ENCODE measurements around the gene SPATA32.

SPATA32 gene

DNA sequence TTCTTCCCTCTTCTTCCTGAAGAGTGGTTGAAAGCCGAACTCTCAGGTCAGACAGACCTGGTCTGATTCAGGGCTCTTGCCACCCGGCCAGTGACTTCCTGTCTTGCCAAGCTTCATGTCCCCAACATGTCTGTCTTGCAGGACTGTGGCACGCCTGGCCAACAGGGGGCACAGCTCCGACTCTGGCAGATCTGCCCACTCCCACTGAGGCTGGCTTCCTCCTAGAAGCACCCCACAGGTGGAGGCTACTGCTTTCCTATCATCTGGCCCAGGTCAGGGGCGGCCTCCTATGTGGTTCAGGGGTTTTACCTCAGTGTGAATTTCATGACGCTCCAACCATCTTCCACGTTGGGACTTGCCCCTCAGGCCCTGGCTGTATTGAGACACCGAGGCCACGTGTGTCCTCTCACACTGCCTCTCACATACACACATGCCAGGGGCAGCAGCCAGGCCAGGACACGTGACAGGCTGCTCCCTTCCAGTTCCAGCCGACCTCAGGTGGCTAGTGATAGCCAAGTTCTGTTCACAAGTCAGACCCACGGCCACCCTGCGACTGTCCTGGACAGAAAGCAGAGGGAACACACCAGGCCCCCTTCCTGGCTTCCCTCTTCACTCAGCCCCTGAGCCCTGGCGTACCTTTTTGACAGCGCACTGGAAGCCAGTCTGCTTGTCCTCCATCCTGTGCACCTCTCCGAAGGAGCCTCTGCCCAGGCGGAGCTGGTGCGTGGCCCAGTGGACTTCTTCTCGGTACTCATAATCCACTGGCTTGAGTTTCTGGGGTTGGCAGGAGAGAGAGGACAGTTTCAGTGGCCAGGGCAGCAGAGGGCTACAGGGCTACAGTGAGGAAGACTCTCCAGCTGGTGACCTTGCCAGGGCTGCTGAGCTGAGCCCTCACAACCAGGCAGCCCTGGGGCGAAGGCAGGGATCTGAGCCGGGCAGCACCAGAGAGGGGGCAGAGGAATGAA is 22.6 kb upstream of the SPATA32 start:
- no peak for TF ChIP-seq Cebpa-rat (IDR thresholded peaks at IDR 0.05)
- Histone ChIP-seq H3K4me2 (peak overlapping the region in 3 of 11 experiments; percentile 4 to 52 (median 5); a peak in 3 of 22 replicates), H4K20me1 (peaks cover 0 to 67% (median 32%) of the 10 kb centered on the region in 11 experiments; a peak in 20 of 22 replicates), H3K27ac (peak overlapping the region in 5 of 11 experiments; percentile 3 to 41 (median 19); a peak in 6 of 22 replicates), H3K4me3 (no peak overlapping the region), H3K27me3 (no peaks in the 10 kb centered on the region), H3K36me3 (peaks cover 78 to 100% (median 90%) of the 10 kb centered on the region in 11 experiments), H3K4me1 (peaks cover 27 to 56% (median 53%) of the 10 kb centered on the region in 10 experiments), H3K9ac (peak overlapping the region in 1 of 11 experiments; percentile 5; a peak in 1 of 22 replicates), H3K9me3 (replicated peaks in 1 of 11) (no peaks in the 10 kb centered on the region)

DNA sequence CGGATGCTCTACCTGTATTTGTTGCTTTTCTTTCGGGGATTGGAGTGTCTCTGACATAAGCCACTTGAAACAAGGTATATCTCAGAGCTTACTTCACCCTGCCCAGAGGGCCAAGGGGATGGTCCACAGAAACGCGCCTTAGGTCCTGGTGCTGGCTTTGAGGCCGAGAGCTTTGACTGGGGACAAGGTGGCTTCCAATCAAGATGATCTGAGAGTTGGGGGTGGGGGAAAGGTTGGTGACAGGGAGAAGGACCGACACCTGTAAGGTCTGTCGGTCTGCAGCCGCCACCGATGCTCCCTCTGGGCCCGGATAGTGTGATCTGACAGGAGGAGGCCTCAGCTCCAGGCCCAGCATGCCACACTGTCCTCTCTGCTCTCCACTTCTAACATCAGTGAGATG is 21.8 kb upstream of the SPATA32 start:
- H3K9ac ChIP-seq: peak overlapping the region in 4 of 11 experiments; percentile 5 to 33 (median 6); a peak in 3 of 22 replicates
- H3K27me3 ChIP-seq: no peaks in the 10 kb centered on the region
- TF ChIP-seq Cebpa-rat (IDR thresholded peaks at IDR 0.05): no peak
- peak overlapping the region in 5 of 11 experiments; percentile 5 to 52 (median 39); a peak in 6 of 22 replicates for H3K4me2 ChIP-seq
- H3K36me3 ChIP-seq: peaks cover 78 to 95% (median 83%) of the 10 kb centered on the region in 11 experiments
- H3K4me1 ChIP-seq: peaks cover 25 to 56% (median 53%) of the 10 kb centered on the region in 10 experiments
- H3K4me3 ChIP-seq: no peak overlapping the region
- H3K9me3 ChIP-seq (replicated peaks in 1 of 11): no peaks in the 10 kb centered on the region
- H3K27ac ChIP-seq: peak overlapping the region in 5 of 11 experiments; percentile 3 to 41 (median 19); a peak in 7 of 22 replicates
- peaks cover 0 to 63% (median 27%) of the 10 kb centered on the region in 11 experiments; a peak in 20 of 22 replicates for H4K20me1 ChIP-seq

- TF ChIP-seq Cebpa-rat (IDR thresholded peaks at IDR 0.05): no peak
- Histone ChIP-seq H3K9me3 (replicated peaks in 1 of 11) (no peaks in the 10 kb centered on the region), H3K4me2 (peak overlapping the region in 8 of 11 experiments; percentile 19 to 52 (median 32); a peak in 12 of 22 replicates), H3K4me3 (no peak overlapping the region), H3K9ac (peak overlapping the region in 6 of 11 experiments; percentile 4 to 33 (median 6); a peak in 7 of 22 replicates), H3K27me3 (no peaks in the 10 kb centered on the region), H4K20me1 (peaks cover 0 to 64% (median 27%) of the 10 kb centered on the region in 11 experiments; a peak in 19 of 22 replicates), H3K27ac (peak overlapping the region in 3 of 11 experiments; percentile 3 to 41 (median 26); a peak in 5 of 22 replicates), H3K36me3 (peaks cover 75 to 87% (median 80%) of the 10 kb centered on the region in 11 experiments), H3K4me1 (peaks cover 25 to 56% (median 53%) of the 10 kb centered on the region in 10 experiments)
Measured at GRCh38 chr17:45282683-45283644, 21.1 kb upstream of the SPATA32 start.

- H3K36me3 ChIP-seq: peaks cover 51 to 77% (median 59%) of the 10 kb centered on the region in 11 experiments
- H3K4me3 ChIP-seq: no peak overlapping the region
- no peak overlapping the region for H3K9ac ChIP-seq
- H3K4me1 ChIP-seq: peaks cover 27 to 54% (median 52%) of the 10 kb centered on the region in 10 experiments
- TF ChIP-seq Cebpa-rat (IDR thresholded peaks at IDR 0.05): no peak
- H3K27me3 ChIP-seq: no peaks in the 10 kb centered on the region
- H3K9me3 ChIP-seq (replicated peaks in 1 of 11): no peaks in the 10 kb centered on the region
- no peak overlapping the region for H3K27ac ChIP-seq
- H3K4me2 ChIP-seq: peak overlapping the region in 10 of 11 experiments; percentile 31 to 66 (median 48); a peak in 15 of 22 replicates
- H4K20me1 ChIP-seq: peaks cover 0 to 50% (median 18%) of the 10 kb centered on the region in 11 experiments; a peak in 13 of 22 replicates
Measured at GRCh38 chr17:45279898-45280297, 18.0 kb upstream of the SPATA32 start.

- Histone ChIP-seq H3K9me3 (replicated peaks in 1 of 11) (no peaks in the 10 kb centered on the region), H3K4me1 (peaks cover 21 to 44% (median 36%) of the 10 kb centered on the region in 10 experiments), H3K4me2 (peak overlapping the region in 9 of 11 experiments; percentile 8 to 66 (median 49); a peak in 10 of 22 replicates), H3K36me3 (peaks cover 50 to 77% (median 58%) of the 10 kb centered on the region in 11 experiments), H4K20me1 (peaks cover 0 to 39% (median 13%) of the 10 kb centered on the region in 11 experiments; a peak in 13 of 22 replicates), H3K4me3 (no peak overlapping the region), H3K9ac (no peak overlapping the region), H3K27me3 (no peaks in the 10 kb centered on the region), H3K27ac (no peak overlapping the region)
- no peak for TF ChIP-seq Cebpa-rat (IDR thresholded peaks at IDR 0.05)
Measured at GRCh38 chr17:45277992-45278391, 16.1 kb upstream of the SPATA32 start.

- H3K9ac ChIP-seq: no peak overlapping the region; a peak in 1 of 22 replicates
- no peak for TF ChIP-seq Cebpa-rat (IDR thresholded peaks at IDR 0.05)
Measured at GRCh38 chr17:45277216-45277849, 15.4 kb upstream of the SPATA32 start.

DNA sequence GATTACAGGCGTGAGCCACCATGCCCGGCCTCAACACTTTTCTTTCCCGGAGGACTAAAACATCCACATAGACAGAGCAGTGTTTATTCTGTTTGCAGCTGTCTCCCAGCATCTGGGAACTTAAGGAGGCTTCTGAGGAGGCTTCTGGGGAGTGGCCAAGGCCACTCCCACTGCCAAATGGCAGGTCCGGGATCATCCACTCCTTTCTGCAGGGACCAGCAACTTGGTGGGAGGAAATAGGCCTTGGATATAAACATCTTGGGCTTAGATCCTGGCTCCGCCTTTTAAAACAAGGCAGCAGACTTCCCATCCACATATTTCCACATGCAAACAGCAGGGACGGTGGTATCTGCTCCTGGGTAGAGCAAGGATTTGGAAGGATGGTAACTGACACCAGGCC is 14.1 kb upstream of the SPATA32 start:
- no peak for TF ChIP-seq Cebpa-rat (IDR thresholded peaks at IDR 0.05)
- Histone ChIP-seq H3K4me1 (peaks cover 21 to 38% (median 30%) of the 10 kb centered on the region in 10 experiments), H3K4me2 (no peak overlapping the region), H3K9ac (peak overlapping the region in 2 of 11 experiments; percentile 34 to 43; a peak in 2 of 22 replicates), H3K27ac (no peak overlapping the region), H3K27me3 (no peaks in the 10 kb centered on the region), H3K4me3 (no peak overlapping the region), H3K9me3 (replicated peaks in 1 of 11) (no peaks in the 10 kb centered on the region), H4K20me1 (peaks cover 0 to 31% (median 11%) of the 10 kb centered on the region in 11 experiments; a peak in 13 of 22 replicates), H3K36me3 (peaks cover 49 to 77% (median 58%) of the 10 kb centered on the region in 11 experiments)

More at GRCh38 chr17:45277216-45277849, 15.4 kb upstream of the SPATA32 start:
- H3K4me2 ChIP-seq: peak overlapping the region; percentile 8 to 58 (median 47); a peak in 14 of 22 replicates
- H3K4me1 ChIP-seq: peaks cover 21 to 38% (median 30%) of the 10 kb centered on the region in 10 experiments
- H3K36me3 ChIP-seq: peaks cover 50 to 77% (median 58%) of the 10 kb centered on the region in 11 experiments
- H3K27me3 ChIP-seq: no peaks in the 10 kb centered on the region
- H3K4me3 ChIP-seq: no peak overlapping the region
- no peaks in the 10 kb centered on the region for H3K9me3 ChIP-seq (replicated peaks in 1 of 11)
- H3K27ac ChIP-seq: no peak overlapping the region; a peak in 1 of 22 replicates
- peaks cover 0 to 32% (median 11%) of the 10 kb centered on the region in 11 experiments; a peak in 13 of 22 replicates for H4K20me1 ChIP-seq
